Central memory CD4-positive, alpha-beta T cell (primary cell): ENCODE results near the gene CCDC194.
A peak's percentile ranks its signal among the peaks of the same experiment; 100 is the strongest.

Source experiments
- DNase-seq: peaks from one replicate; pipeline ENCODE4 v3.0.0; 2022

Gene CCDC194

DNA sequence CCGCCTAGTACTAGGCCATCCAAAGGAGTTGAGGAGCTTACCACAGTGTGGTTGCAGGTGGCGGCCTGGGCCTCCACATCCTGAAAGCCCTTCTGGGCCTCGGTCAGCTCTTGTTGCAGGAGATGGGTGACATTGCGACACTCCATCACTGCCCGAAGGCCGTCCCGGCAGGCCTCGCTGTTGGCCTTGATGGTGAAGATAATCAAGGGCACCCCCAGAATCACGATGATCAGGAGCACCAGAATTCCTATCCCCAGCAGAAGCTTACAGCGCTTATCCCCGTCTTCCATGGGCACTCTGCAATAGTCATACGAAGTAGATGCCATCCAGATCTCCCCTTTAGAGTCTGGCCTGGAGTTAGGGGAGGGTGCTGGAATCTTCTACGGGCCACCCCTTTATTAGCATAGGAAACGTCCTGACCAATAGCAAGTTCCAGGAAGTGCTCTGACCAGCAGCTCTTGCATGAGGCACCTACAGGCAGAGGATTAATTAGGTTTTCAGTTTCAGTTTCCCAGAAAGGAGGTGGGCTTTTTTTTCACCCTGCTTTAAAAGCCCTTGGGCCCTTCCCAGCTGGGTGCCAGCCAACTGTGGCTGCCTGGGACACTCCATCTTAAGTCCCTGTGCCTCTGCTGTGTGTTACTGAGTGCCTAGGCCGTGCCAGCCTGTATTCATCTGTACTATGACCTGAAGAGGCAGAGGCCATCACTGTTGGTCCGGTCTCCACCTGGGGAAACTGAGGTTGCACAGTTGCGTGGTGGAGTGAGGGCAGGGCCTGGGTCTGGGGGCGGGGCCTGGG is 11.5 kb upstream of the CCDC194 start, which contains the start of gene BST2:
TSS of gene BST2 (minus strand) at position 381 of the 796 bp plus-strand sequence. CDS start at position 326, 55 bp downstream.
- peak; percentile 68 for DNase-seq

DNA sequence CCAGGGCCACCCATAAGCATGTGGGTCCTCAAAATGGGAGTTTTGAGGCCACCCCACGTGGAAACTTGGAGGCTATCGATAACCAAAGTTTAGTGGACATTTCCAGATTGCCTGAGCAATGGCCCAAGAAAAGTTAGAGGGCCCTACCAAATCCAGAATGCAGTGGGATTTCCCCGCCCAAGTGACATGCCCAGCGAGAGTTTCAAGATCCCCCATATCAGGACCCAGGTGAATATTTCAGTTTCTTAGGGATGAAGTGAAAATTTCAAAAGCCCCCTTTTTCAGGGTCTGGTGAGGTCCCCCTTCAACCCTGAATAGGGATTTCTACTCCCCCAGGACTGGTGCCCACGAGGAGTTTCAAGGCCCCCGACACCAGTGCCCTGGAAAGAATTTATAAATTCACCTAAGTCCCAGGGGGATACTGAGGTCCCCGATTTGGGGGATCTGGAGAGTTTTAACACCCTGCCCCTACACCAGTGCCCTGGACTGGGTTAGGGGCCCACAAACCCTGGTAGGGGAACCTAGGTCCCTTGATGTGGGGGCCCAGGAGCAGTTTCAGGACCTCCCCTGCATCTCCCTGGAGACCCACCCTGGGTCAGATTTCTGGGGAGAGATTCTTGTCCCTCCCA is 10.7 kb upstream of the CCDC194 start:
- DNase-seq: no peak

DNA sequence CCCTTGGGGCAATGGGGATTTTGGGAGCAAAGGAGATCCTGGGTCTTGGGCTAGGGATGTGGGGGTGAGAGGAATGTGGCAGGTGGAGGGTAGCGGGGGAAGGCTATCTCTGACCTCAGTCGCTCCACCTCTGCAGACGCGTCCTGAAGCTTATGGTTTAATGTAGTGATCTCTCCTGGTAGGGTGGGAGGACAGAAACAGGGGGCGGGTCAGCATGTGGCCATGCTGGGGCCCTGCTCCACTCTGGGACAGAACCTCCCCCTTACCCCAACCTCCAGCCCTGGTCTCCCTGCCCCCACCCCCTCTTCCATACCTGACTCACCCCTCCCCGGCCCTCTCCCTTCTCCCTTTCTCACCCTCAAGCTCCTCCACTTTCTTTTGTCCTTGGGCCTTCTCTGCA is 10.0 kb upstream of the CCDC194 start:
- no peak for DNase-seq

DNA sequence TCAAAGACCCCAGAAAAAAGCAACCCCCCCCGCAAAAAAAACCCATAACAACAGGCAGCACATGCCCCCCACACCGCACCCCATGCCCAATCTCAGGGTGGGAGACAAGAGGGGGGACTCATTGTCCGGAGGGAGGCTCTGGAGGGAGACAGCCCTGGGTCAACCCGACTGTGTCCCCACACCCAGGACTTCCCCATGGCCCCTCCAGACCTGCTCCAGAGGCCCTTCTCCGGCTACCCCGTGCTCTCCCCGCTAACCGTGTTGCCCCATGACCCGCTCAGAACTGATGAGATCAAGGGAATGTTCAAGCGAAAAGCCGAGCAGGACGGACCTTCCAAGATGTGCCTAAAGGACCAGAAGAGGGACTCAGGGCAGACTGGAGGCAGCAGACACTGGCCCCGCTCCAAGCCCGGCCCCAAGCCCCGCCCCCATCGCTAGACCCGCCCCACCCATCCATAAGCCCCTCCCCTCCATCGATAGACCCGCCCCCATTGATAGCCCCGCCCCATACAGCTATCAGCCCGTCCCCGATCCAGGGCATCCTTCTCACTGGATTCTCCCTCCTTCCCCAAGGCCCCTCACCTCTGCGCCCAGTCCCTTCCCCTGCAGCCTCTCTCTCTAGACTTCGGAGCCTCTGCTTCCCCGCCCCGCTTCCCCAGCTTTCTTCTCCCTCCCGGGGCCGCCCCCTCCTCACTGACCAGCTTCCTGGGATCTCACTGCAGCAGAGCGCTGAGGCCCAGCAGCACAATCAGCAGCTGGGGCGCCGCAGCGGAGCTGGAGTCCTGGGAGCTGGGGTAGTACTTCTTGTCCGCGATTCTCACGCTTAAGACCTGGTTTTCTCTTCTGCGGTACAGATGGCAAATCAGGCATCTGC is 9.2 kb upstream of the CCDC194 start:
- no peak for DNase-seq

DNA sequence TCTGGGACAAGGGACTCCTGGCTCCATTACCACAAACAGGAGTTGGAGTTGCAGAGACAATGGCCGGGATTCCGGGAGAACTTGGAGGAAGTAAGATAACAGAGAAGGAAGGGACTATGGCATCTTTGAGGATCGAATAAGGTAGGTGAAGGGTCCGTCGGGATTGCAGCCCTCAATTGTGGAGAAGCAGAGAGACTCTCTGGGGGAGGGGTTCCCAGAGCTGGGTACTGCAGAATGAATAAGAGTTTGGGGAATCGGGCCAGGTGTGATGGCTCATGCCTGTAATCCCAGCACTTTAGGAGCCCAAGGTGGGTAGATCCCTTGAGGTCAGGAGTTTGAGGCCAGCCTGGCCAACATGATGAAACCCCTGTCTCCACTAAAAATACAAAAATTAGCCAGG is 7.6 kb upstream of the CCDC194 start:
- DNase-seq: no peak

DNA sequence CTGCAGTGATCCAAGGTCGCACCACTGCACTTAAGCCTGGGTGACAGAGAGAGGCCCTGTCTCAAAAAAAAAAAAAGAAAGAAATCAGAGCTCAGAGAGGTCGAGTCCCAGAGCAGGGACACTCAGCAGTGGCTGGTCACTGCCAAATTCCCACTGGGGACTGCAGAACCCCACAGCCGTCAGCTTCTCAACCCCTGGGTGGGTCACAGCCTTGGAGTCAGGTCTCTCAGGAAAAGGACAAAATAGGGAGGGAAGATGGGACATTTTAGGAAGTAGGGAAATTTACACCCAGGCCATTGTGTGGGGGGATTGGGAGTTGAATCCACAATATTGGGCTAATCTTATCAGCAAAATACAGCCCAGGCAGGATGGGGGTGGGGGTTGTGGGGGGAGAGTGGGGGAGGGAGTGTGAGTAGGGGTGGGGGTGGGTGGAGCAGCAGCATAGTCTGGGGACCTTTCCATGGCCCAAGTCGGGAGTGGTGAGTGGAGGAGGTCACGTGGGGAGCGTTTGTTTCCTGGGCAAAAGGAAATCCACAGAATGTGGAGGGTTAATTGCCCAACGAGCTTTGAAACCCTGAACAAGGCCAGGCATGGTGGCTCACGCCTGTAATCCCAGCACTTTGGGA is 5.0 kb upstream of the CCDC194 start:
- DNase-seq: no peak

DNA sequence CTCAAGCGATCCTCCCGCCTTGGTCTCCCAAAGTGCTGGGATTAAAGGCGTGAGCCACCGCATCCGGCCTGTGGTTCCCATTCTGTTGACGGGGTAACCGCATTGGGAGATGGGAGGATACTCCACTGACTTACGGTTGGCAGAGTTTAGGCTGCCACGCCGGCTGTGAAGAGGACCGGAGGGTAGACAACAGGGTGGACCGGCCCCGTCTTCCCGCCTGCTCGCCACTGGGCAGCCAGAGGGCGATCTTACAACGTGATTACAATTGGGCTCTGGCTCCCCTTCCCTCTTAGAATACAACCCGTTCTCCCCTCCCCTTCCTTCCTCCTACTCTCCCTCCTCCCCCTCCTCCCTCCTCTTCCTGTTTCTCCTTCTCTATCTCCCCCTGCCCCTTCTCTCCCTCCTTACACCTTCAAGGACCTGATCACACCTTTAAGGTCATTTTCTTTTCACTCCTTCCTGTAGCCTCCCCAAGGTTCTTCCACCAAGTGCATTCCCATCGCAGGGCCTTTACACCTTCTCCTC is 957 bp upstream of the CCDC194 start:
- peak; percentile 37 for DNase-seq

DNA sequence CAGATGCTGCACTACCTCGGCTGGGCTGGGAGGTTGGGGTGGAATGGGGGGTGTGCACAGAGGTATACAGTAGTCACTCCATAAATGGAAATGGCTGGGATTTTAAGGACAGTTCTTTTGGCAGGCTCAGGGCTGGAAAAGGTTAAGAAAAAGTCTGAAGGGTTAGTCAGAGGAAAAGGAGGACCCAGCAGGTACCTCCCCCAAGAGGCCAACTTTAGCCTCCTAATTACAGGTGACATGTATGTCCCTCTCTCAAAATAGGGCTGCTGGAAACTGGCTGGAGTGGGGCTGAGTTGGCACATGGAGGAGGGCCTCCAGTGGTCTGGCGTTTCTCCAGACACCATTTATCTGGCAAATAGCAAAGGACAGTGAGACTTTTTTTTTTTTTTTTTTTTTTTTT is 994 bp downstream of the CCDC194 start:
- DNase-seq: no peak

DNA sequence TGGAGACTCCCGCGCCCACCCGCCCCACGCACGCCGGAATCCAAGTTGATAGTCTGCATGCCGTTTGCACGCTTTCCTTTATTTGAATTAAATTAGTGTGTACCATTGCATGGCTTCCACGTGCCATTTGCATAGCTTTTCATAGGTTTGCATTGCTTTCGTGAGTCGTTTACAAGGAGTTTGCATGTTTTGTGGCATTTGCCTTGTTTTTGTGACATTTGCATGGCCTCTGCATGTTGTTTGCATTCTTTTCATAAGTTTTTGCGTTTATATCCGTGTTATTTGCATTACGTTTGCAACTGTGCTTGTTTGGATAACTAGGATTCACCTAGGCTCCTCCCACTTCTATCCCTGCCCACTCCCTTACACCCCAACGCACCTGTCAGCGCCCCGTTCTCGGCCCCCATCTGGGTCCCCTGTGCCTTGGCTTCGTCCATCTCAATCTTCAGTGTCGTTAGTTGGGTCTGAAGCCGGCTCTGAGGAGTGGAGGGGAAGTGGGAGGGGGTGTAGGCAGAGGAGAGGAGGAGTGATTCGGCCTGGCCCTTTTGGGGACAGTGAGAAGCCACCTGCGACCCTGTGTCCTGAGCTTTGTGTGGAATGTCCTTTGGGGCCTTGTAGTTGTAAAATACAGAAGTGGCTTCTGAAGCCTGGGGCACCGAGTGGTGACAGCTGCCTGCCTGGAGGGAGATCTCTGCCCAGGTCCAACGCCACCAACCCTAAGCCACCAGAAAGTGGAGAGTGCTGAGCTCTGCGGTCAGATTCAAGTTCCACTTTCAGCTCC is 2.4 kb downstream of the CCDC194 start:
- no peak for DNase-seq

DNA sequence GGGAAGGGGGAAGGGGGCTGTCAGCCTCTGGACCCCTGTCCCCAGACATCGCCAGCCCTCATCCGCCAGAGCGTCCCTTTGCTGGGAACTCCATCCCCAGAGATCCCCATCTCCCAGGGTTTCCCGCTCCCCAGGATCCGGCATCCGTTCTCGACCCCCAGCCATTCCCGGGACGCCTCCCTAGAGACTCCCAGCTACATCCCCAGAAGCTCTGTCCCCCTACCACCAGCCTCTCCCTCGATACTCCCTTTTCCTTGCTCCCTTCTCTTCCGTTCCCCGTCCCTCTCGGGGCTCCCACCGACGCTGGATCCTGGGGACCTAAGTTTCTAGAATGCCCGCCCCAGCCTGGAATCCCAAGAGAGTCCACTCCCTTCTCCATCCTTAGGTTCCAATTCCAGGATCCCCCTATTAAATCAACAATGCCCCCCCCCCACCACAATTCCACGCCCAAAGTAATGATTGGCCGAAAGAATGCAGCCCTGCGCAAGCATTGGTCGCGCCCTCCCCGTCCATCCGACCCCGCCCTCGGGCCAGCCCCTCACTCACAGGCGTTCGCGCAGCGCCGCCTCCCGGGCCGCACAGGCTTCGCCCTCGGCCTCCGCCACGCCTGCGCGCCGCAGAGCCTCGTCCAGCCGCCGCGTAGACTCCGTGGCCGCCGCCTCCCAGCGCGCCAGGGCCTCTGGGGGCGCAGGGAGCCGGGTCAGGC is 3.2 kb downstream of the CCDC194 start:
- DNase-seq: peak; percentile 79

DNA sequence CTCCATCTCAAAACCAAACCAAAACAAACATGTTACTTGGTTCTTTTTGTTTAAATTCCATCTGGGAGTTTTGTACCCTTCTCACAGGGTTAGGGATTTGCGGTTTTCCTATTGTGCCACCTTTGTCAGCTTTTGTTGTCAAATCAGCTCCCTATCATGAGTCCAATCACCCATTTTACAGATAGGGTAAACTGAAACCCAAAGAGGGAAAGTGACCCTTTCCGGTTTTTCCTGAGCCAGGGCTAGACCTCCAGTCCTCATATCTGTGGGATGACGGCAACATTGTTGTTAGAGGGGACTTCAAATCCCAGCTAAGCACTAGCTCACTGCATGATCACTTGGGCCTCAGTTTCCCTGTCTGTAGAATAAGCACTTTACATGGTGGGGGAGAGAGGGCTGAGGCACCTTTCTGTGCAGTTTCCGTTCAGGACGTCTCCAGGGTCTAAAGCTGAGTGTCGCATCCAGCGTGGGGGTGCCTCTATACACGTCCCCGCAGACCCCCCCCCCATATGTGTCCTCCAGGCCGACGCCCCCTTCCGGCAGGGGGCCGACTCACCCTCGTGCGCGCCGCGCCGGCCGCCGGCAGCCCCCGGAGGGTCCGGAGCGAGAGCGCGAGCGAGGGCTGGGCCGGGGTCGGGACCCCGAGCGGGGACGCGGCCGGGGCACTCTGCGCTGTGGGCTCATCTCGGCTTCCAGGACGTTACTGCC is 3.9 kb downstream of the CCDC194 start:
- no peak for DNase-seq

DNA sequence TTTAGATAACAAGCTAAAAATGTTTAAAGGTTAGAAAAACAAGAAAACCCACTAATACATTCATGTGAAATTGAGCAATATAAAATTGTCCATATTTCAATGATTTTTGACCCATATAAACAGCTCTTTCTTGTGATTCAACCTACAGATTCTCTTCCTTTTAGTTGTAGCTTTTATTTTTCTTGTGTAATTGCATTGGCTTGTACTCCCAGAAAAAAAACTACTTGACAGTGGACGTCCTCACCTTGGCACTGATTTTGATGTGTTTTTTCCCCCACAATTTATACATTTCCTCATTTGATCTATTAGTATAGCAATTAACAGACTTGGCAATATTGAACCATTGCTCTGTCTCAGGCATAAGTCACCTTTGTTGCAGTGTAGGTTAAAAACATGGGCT is 4.7 kb downstream of the CCDC194 start:
- DNase-seq: no peak

DNA sequence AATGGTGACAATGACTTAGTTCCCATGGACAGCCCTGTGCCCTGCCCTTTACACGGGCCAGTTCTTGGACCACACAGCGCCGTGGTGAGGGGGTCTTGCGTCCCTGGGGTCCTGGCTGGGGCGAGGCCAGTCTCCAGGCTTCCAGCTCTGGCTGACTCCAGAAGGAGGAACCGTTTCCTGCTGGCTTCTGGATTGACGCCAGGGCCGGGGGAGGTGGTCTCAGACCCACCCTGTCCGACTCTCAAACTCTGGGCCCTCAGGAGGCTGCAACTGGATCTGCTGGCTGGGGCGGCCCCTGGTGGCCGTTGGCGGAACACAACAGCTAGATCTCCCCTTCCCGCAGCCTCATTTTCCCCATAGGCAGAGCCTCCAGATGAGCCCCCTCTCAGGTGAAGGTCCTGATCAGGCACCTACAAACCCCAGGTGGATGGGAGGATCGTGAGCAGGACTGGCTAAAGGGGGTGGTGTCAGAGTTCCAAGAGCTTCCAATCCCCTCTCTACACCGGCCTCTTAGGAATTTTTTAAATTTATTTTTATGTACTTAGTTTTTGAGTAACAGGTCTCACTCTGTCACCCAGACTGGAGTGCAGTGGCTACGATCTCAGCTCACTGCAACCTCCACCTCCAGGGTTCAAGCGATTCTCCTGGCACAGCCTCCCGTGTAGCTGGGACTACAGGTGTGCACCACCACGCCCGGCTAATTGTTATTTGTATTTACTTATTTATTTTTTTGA is 8.0 kb downstream of the CCDC194 start:
- DNase-seq: peak; percentile 43

DNA sequence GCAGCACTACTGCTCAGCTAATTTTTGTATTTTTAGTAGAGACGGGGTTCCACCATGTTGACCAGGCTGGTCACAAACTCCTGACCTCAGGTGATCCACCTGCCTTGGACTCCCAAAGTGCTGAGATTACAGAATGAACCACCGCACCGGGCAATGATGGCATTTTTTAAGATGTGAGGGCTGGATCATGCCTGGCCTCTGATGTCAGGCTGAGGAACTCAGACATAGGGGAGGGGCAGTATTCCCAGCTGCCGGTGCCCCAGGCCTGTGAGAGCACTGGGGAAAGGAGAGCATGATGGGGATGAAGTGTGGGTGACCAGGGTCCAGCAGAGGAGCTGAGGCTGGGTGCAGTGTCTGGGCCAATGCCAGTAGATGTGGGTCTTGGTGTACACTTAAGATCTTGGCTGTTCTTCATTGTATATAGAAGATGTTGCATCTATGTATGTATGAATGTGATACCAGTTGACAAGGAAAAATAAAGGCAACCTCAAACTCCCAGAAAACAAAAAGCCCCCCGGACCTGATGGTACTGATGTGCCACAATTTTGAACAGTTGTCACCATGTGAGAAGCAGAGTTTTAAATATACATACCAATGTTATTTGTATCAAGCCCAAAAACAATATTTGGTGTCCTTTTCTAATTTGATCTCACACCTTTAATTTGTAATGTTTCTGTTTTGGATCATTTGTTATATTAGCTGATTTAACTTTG is 13.4 kb downstream of the CCDC194 start:
- no peak for DNase-seq

DNA sequence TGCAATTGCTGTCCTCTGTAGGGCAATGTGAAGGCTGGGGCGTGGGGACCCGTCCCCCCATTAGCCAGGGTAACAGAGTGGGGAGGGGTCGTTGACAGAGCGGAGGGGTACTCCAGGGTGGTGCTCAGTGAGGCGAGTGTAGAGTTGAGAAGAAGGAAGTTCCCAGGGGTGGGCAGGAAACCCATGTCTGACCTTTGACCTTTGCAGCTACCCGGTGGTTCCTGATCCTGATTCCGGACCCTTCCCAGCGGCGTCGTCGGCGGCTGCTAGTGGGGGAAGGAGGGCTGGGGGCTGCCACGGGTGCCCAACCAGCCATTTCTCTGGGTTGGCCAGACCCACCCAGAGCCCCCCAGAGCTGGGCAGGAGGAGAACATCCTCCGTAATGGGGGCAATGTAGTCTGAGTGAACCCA is 14.8 kb downstream of the CCDC194 start:
- no peak for DNase-seq

DNA sequence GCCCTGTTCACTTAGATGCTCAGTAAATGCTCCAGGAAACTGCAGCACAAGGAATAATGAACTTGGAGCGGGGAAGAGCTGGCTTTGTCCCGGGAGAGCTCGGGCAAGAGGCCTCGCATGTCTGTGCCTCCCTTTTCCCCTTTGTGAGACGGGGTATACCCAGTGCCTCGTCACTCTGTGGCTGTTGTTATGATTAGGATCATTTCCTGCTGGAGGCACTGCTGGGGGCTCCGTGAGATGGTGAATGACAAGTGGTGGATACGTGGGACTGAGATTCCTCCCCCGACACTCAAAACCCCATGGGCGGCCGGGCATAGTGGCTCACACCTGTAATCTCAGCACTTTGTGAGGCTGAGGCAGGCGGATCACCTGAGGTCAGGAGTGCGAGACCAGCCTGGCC is 15.7 kb downstream of the CCDC194 start:
- DNase-seq: no peak

DNA sequence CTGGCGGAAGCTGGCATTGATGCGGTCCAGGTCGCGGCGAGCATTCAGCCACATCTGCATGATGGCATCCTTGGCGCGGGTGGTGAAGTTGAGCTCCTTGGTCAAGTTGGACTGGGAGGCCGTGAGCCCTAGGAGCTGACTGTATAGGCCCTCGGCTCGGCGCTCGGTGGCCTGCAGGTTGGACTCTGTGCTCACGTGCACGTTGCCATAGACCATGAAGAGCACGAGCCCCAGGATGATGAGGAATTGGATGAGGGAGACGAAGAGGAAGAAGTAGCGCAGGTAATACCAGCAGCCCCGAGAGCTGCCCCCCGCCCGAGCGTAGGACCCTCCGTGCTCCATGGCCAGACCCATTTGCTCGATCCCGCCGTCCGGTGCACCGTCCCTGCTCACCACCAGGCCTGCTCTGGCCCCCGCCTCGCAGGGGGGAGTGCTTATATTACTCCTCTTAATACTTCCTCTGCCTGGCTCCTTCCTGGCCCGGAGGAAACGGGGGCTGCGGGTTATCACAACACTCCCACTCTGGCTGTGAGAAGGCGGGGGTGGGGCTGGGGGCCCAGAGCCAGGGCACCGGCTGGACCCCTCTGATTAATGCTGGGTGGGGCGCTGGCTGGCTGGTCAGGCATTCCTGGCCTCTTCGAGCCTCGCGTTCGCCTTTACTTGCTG is 16.9 kb downstream of the CCDC194 start, which contains the start of gene PLVAP:
TSS of gene PLVAP (minus strand) at position 408 of the 666 bp plus-strand sequence. CDS start at position 354, 54 bp downstream.
- no peak for DNase-seq

DNA sequence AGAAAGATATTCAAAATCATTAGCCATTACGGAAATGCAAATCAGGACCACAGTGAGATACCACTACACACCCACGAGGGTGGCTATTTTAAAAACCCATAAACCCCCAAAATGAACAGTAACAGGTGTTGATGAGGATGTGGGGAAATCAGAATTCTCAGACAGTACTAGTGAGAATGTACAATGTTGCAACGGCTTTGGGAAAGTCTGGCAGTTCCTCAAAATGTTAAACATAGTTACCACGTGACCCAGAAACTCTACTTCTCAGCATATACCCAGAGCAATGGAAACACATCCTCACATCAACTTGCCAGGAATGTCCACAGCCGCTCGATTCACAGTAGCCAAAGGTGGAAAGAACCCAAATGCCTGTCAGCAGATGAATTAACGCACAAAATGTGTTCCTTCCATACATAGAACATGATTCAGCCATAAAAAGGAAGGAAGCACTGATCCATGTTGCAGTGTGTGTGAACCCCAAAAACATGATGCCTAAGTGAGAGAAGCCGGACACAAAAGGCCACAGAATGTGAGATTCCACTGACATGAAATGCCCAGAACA is 23.9 kb downstream of the CCDC194 start:
- DNase-seq: no peak
